Activated effector memory CD4-positive, alpha-beta T cell treated with anti-CD3 and anti-CD28 coated beads, Interleukin-2, amount 50 U/mL, for 16 hours (primary cell): ENCODE data around the gene ESR1.
"Not testable (repeated sequence)": the region's sequence is repeated elsewhere in the genome, so short reads cannot be mapped to it uniquely, and the experiment has no call there.

ENCODE experiments used
- DNase-seq: peaks from one replicate; pipeline ENCODE4 v3.0.0-alpha.2; 2020

The ESR1 gene

DNA sequence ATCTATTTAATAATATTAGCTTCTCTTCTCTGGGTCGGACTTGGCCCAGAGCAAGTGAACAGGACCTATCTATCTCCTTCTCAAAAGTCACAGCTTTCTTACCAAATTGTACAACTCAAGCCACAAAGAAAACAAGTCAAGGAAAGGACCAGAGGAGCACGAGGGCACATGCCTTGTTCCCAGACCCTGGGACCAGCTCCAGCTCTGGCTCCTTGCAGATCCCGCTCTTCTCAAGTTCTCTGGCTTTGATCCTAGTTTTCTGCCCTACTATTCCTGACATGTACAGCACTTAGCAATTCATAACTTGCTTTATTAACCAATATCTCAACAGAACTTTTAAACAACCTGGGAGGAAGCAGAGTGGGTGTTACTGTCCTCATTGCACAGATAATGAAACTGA lies 185.9 kb downstream of the ESR1 start:
- no peak for DNase-seq

- no peak for DNase-seq
Measured at GRCh38 chr6:151998784-151999183, 191.3 kb downstream of the ESR1 start.

DNA sequence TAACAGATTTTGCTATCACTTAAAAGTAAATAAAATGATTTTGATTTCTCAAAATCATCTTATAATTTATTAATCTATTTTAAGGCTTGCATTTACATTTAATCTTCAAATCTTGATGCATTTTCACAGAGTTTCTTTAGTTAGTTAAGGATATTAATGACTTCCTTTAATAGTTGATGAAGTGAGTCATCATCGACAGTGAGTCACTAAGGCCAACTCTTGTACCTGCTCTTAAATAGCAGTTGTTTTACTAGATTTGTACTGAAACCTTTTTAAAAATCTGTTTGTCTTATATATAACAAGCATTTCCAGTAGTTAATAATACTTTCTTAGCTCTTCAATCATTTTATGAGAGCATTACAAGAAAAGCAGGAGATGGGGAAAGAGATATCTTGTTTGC lies 191.7 kb downstream of the ESR1 start:
- no peak for DNase-seq

DNA sequence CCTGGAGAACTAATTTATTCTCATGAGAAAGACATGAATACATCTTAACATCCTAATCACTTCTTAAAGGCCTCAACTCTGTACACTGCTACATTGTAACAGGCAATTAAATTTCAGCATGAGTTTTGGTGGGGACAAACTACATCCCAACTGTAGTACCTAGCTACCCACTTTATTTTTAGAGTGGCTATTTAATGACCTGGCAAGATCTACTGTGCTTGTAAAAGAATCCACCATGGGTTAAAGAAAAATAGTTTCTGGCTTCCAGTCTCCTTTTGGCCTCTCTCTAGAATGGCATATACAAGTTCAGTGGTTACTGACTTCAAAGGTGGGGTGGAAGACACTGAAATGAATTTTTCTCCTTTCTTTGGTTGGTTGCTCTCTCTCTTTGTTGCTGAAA lies 193.9 kb downstream of the ESR1 start:
- DNase-seq = no peak

DNA sequence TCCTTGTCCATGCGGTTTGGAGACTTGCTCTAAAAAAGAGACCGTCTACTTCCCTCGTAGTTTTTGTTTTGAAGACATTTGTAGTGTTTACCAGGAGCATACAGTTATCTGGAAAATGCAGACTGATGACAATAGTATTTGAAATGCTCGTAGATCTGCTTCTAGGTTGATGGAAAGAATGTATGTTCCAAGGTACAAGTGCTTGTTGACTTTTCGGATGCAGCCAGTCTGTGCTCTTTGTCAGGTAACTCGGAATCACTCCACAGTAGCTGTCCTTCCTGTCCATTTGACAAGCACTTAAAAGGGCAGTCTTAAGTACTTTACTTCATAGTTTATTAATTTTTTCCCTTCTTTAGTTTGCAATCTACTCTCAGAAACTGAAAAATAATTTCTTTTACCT lies 194.8 kb downstream of the ESR1 start:
- no peak for DNase-seq

DNA sequence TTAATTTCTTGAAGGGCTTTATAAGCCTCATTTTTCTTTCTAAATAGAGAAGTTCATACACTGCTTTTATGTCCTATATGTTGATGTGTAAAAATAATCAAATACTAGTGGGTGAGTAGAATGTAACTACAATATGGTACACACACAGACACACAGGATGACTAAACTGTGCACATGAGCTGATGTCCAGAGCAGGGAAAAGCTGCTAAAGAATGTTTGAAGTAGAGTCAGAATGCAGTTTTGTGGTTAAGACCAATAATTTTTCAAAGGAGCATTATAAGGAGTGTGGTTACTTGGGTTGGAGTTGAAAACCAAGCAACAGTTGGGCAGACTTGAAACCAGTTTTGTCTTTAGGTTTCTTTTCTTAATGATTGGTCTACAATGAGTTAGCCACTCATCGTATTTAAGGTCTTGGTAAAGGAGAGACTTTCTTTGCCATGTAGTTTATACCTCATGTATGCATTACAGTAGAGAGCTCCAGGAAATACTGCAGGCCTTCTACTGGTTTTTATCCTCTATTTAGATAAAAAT lies 196.6 kb downstream of the ESR1 start:
- DNase-seq = no peak

- DNase-seq = no peak
Measured at GRCh38 chr6:152004896-152005295, 197.4 kb downstream of the ESR1 start.

DNA sequence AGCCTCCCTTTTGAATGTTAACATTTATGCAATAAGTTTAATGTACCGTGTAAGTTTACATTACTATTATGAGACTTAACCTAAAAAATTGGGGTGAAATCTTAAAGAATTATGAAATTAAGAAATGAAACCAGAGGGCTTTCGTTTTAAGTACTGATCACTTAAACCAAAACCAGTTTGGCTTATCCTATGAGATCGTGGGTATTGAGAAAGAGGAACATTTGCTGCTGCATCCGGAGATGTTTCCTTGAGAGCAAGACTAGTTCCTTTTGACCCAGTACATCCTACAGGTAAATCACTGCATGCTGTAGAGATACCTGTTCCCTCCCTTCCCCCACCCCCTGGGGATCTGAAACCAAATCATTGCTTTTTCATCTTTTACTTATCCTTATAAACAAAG lies 201.3 kb downstream of the ESR1 start:
- no peak for DNase-seq

- DNase-seq = no peak
Measured at GRCh38 chr6:152012227-152012626, 204.7 kb downstream of the ESR1 start.

DNA sequence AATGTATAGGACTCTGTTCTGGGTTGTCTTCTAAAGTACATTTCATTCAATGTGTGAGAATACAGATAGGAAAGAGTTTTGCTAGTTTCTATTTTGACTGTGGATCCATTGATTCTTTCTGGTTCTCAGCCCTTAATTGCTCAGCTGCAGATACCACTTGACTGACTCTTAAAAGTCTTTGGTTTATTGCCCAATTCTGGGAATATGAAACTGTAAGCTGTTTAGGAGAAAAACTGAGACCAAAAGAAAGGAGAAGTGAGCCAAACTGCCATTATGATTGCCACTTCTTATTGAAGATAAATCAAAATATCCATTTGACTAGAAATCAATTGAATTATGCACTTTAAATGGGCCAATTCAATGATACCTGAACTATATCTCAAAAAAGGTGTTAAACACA lies 211.4 kb downstream of the ESR1 start:
- no peak for DNase-seq

DNA sequence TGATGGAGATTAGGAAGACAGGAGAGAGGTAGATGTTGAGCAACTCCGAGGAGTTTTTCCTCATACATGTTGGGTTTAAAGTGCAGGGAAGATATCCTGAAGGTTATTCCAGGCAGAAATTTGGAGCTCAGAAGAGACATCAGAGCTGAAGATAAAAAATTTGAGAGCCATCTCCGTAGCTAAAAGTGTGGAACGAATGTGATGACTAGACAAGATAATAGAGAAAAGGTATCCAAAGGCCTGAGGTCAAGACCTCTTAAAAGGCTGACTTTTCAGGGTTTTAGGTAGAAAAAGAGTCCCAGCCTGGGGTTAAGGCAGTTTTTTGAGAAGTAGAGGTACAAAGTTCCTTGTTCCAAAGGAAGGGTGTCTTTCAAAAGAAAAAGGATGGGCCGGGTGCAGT lies 214.8 kb downstream of the ESR1 start:
- DNase-seq = no peak

DNA sequence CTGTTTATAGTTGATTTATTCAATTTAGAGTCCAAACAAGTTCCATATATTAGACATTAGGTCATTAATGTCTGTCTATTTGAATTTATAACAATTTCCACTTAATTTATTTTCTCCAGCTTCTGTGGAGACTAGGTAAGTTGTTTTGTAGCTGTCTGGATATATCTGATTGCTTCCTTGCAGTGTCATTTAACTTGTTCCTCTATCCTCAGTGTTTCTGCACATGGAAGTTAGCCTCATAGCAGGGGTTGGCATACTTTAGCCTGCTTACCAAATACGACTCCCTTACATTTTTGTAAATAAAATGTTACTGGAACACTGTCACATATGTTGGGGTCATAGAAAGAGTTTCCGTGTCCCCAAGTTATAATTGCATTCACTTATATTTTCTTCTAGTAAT lies 216.1 kb downstream of the ESR1 start:
- DNase-seq = no peak

GRCh38 chr6:152026291-152026690 lies 218.8 kb downstream of the ESR1 start:
- DNase-seq = no peak

- not testable (repeated sequence) for DNase-seq
Measured at GRCh38 chr6:152026744-152027143, 219.3 kb downstream of the ESR1 start.

DNA sequence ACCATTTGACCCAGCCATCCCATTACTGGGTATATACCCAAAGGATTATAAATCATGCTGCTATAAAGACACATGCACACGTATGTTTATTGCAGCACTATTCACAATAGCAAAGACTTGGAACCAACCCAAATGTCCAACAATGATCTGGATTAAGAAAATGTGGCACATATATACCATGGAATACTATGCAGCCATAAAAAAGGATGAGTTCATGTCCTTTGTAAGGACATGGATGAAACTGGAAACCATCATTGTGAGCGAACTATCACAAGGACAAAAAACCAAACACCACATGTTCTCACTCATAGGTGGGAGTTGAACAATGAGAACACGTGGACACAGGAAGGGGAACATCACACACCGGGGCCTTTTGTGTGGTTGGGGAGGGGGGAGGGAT lies 226.3 kb downstream of the ESR1 start:
- DNase-seq = not testable (repeated sequence)

DNA sequence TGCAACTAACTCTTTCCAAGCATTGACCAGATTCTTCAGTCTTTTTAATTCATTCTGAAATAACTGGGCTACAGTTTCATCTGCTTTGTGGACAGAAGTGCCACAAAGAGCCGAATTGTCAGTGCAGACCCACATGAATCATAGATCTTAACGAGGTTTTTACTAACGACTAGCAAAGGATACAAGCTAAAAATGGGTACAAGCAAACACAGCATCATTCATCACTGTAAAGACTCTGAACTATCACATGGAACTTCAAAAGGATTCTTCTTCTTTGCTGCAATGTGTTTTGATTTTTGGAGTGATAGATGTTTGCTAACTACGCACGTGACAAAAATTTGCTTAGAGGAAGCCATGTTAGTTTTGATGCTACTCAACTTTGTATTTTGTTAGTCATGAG lies 227.1 kb downstream of the ESR1 start:
- no peak for DNase-seq

DNA sequence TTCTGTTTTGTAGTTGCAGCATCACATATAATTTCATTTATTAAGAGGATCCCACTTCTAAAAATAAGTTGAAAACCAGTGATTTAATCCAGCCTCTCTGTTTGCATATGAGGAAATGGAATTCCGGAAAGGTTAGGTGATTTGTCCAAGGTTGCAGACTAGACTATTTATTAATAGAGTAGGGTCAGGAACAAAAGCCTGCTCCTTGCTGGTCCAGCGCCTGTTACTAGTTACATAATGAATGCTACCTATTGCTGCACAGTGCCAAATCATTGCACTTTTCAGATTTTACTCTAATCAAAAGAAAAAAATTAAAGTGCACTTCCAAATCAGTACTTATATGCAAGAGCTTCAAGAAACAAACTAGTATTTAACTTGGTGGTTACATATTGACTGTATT lies 238.6 kb downstream of the ESR1 start:
- no peak for DNase-seq

DNA sequence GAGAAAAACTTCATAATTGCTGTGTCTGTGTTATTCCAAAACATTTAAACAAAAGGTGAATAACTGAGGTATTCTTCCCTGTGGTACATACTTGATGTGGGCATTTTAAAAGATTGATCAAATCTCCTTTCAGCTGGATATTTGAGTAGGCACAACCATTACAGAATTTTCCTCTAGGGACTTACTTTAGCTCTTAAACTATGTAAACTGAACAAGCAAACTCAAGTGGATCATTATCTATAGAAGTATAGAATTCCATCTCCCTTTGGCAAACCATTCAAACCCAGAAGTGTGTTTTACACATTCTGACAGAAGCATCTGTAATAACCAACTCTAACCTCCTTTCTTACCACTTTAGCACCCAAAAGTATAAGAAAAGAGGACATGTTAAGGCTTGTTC lies 241.4 kb downstream of the ESR1 start:
- DNase-seq = no peak

- DNase-seq = no peak
Measured at GRCh38 chr6:152049502-152049901, 242.0 kb downstream of the ESR1 start.

DNA sequence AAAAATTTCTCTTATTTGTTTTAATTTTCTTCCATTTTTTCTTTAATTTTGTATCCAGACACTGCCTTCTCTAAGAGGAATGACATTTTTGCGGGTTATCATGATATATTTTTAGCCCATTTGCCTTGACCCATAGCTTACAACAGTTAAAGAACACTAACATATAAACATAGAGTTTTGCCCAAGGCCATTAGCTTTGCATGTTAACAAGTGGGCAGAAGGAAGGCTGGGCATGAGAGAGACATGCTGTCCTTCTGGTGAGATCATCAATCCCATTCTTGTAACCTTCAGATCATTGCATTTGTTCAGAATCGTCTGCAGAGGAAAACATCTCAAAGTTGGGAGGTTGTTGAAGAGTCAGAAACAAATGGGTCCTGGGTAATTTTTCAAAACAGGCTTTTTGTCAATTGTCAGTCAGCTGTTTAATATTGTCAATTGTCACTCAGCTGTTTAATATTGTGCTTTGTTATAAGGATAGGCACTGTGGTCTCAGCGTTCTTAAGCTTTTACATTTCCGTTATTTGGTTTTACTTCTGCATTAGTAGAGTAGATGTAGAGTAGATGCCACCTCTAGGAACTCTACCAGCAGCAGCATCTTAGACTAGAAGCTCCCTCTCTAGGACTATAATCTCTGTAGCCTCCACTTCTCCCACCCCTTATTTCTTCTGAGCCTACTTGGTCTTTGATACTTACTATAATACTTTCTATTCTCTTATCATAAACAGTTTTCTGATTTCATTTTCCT lies 243.1 kb downstream of the ESR1 start:
- DNase-seq = no peak

- DNase-seq = no peak
Measured at GRCh38 chr6:152052061-152052460, 244.6 kb downstream of the ESR1 start.

GRCh38 chr6:152053332-152053731 lies 245.8 kb downstream of the ESR1 start:
- no peak for DNase-seq

GRCh38 chr6:152054441-152054840 lies 247.0 kb downstream of the ESR1 start:
- no peak for DNase-seq

DNA sequence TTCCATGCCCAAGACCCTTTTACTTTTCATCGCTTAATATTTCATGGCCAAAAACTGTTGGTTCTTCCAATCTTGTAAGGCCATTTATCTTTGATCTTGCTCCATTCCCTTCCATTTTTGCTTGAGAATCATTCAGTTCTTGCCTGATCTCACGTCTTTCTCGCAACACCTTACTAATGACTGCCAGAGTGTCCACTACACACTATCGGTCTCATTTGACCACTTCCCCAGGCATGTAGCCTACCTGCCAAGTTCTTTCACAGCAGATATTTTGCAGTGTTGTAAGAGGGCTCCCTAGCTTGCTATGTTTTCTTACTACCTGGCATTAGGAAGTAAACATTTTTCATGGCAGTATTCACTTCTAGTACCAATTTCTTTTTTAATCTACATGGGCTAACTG lies 248.0 kb downstream of the ESR1 start:
- no peak for DNase-seq

GRCh38 chr6:152057832-152058498 lies 250.5 kb downstream of the ESR1 start:
- DNase-seq = no peak
